ENCODE results near the gene PKP2. TPM values are rescaled to one million over a fixed set of nuclear protein-coding genes. Genes with fewer than 3 reads are reported as not detected.

PKP2 gene
- total RNA-seq, 1 donor from 2014 or later, result 3.0 TPM

GRCh38 chr12:32789916-32790315 is 106.7 kb downstream of the PKP2 start:
- Histone ChIP-seq H3K36me3 (no peaks in the 10 kb centered on the region), H3K4me1 (no peaks in the 10 kb centered on the region), H3K27ac (no peak overlapping the region), H3K9me3 (no peaks in the 10 kb centered on the region), H3K27me3 (ENCODE audit: low read depth) (no peaks in the 10 kb centered on the region), H3K4me3 (no peak overlapping the region)
- no peak for ATAC-seq
- TF ChIP-seq CTCF (IDR thresholded peaks at IDR 0.05), result no peak
- intact Hi-C loops (cut with DNase I), result no loop called here
- DNase-seq, result no peak

GRCh38 chr12:32789446-32789845 is 107.1 kb downstream of the PKP2 start:
- Histone ChIP-seq H3K36me3 (no peaks in the 10 kb centered on the region), H3K9me3 (no peaks in the 10 kb centered on the region), H3K4me3 (no peak overlapping the region), H3K4me1 (no peaks in the 10 kb centered on the region), H3K27ac (no peak overlapping the region), H3K27me3 (ENCODE audit: low read depth) (no peaks in the 10 kb centered on the region)
- ATAC-seq (no peak), DNase-seq (no peak)
- no peak for TF ChIP-seq CTCF (IDR thresholded peaks at IDR 0.05)
- intact Hi-C loops (cut with DNase I), result no loop called here

GRCh38 chr12:32788405-32788804 is 108.2 kb downstream of the PKP2 start:
- Histone ChIP-seq H3K27me3 (ENCODE audit: low read depth) (peaks cover 6% of the 10 kb centered on the region), H3K36me3 (no peaks in the 10 kb centered on the region), H3K4me3 (no peak overlapping the region), H3K9me3 (no peaks in the 10 kb centered on the region), H3K4me1 (no peaks in the 10 kb centered on the region), H3K27ac (no peak overlapping the region)
- intact Hi-C loops (cut with DNase I), result no loop called here
- DNase-seq, result no peak
- TF ChIP-seq CTCF (IDR thresholded peaks at IDR 0.05), result no peak
- no peak for ATAC-seq

GRCh38 chr12:32785557-32785956 is 111.0 kb downstream of the PKP2 start:
- DNase-seq, result no peak
- H3K9me3 ChIP-seq, result no peaks in the 10 kb centered on the region
- no peaks in the 10 kb centered on the region for H3K36me3 ChIP-seq
- no peak for ATAC-seq
- H3K4me1 ChIP-seq, result no peaks in the 10 kb centered on the region
- intact Hi-C loops (cut with DNase I), result no loop called here
- H3K27ac ChIP-seq, result no peak overlapping the region
- H3K27me3 ChIP-seq (ENCODE audit: low read depth), result peaks cover 6% of the 10 kb centered on the region
- no peak for TF ChIP-seq CTCF (IDR thresholded peaks at IDR 0.05)
- no peak overlapping the region for H3K4me3 ChIP-seq

- ATAC-seq (no peak), DNase-seq (no peak)
- Histone ChIP-seq H3K36me3 (no peaks in the 10 kb centered on the region), H3K4me3 (no peak overlapping the region), H3K9me3 (no peaks in the 10 kb centered on the region), H3K4me1 (no peaks in the 10 kb centered on the region), H3K27me3 (ENCODE audit: low read depth) (peaks cover 6% of the 10 kb centered on the region), H3K27ac (no peak overlapping the region)
- intact Hi-C loops (cut with DNase I), result no loop called here
- TF ChIP-seq CTCF (IDR thresholded peaks at IDR 0.05), result no peak
Observed at GRCh38 chr12:32783029-32783428, 113.5 kb downstream of the PKP2 start.

- intact Hi-C loops (cut with DNase I), result no loop called here
- TF ChIP-seq CTCF (IDR thresholded peaks at IDR 0.05), result no peak
Observed at GRCh38 chr12:32780071-32780470, 116.5 kb downstream of the PKP2 start.

More at GRCh38 chr12:32780071-32780470, 116.5 kb downstream of the PKP2 start:
- Histone ChIP-seq H3K27ac (no peak overlapping the region), H3K4me3 (no peak overlapping the region), H3K9me3 (no peaks in the 10 kb centered on the region), H3K27me3 (ENCODE audit: low read depth) (peaks cover 8% of the 10 kb centered on the region), H3K4me1 (no peaks in the 10 kb centered on the region), H3K36me3 (no peaks in the 10 kb centered on the region)
- DNase-seq, result no peak
- ATAC-seq, result no peak

All from lower lobe of right lung (tissue), 2 donors.